Common myeloid progenitor, CD34-positive (primary cell): ENCODE measurements around the gene DCAF11.
A peak's percentile ranks its signal among the peaks of the same experiment; 100 is the strongest.
"Not testable (repeated sequence)": the region's sequence is repeated elsewhere in the genome, so short reads cannot be mapped to it uniquely, and the experiment has no call there.

Source experiments
- CTCF ChIA-PET: fragments of 350-600 bp; sonication (Branson Sonifier 250); formaldehyde crosslinking; loops from one replicate; lab custom pipeline; 2021; ENCODE audit warnings: antibody characterized with exemption; lab: Charles Lee
- POLR2A ChIA-PET: fragments of 350-600 bp; sonication (Branson Sonifier 250); formaldehyde crosslinking; loops from one replicate; lab custom pipeline; 2021; ENCODE audit warnings: antibody characterized with exemption; lab: Charles Lee
- DNase-seq, 3 donors: peaks; one replicate each; pipeline versions ENCODE4 v3.0.0 to v3.0.0-alpha.2; 2013
- H3K27ac ChIP-seq, 2 experiments: 1 replicate in 1 of 2; 2 replicates in 1 of 2; pipeline ENCODE4 v1.7.0; 2013; ENCODE audit warnings: inconsistent platforms in 2 of 2, low read length in 2 of 2, mild to moderate bottlenecking in 2 of 2, low read depth in 1 of 2, moderate library complexity in 1 of 2; ENCODE audit not compliant: severe bottlenecking in 2 of 2, insufficient read depth in 1 of 2, poor library complexity in 1 of 2
- H3K27me3 ChIP-seq, 5 experiments: replicated peaks in 2 of 5; 1 replicate in 3 of 5; 2 replicates in 2 of 5; pipeline versions ENCODE4 v1.6.1 to v1.7.0; 2013; ENCODE audit warnings: low read length in 4 of 5, mild to moderate bottlenecking in 2 of 5, moderate library complexity in 2 of 5, inconsistent platforms in 1 of 5; ENCODE audit not compliant: insufficient read depth in 5 of 5, control insufficient read depth in 4 of 5
- H3K36me3 ChIP-seq, 4 experiments: 1 replicate in 2 of 4; 2 replicates in 2 of 4; pipeline versions ENCODE4 v1.6.1 to v1.7.0; 2013; ENCODE audit warnings: low read length in 3 of 4, control low read depth in 1 of 4, mild to moderate bottlenecking in 1 of 4; ENCODE audit not compliant: control insufficient read depth in 4 of 4, insufficient read depth in 4 of 4
- H3K4me1 ChIP-seq, 4 experiments: 1 replicate in 3 of 4; 2 replicates in 1 of 4; pipeline versions ENCODE4 v1.6.1 to v1.7.1; 2013; ENCODE audit warnings: low read length in 3 of 4, mild to moderate bottlenecking in 3 of 4, control low read depth in 1 of 4, inconsistent platforms in 1 of 4, moderate library complexity in 1 of 4; ENCODE audit not compliant: control insufficient read depth in 4 of 4, insufficient read depth in 4 of 4; ENCODE audit errors: control extremely low read depth in 1 of 4
- H3K4me3 ChIP-seq, 7 experiments: 1 replicate in 4 of 7; 2 replicates in 3 of 7; pipeline versions ENCODE4 v1.5.1 to v1.7.0; 2013; ENCODE audit warnings: mild to moderate bottlenecking in 7 of 7, low read length in 6 of 7, moderate library complexity in 6 of 7, inconsistent platforms in 2 of 7, low read depth in 2 of 7, control low read depth in 1 of 7; ENCODE audit not compliant: insufficient read depth in 4 of 7, control insufficient read depth in 1 of 7; ENCODE audit errors: extremely low read depth in 1 of 7
- H3K9me3 ChIP-seq, 5 experiments: 1 replicate in 4 of 5; 2 replicates in 1 of 5; pipeline versions ENCODE4 v1.6.1 to v1.7.1; 2013; ENCODE audit warnings: low read length in 4 of 5, mild to moderate bottlenecking in 2 of 5, inconsistent platforms in 1 of 5, low read depth in 1 of 5, moderate library complexity in 1 of 5; ENCODE audit not compliant: control insufficient read depth in 4 of 5, insufficient read depth in 2 of 5; ENCODE audit errors: control extremely low read depth in 1 of 5
- WGBS: methylation state at CpG from one replicate; pipeline ENCODE4 v1.1.5; 2013; ENCODE audit not compliant: insufficient coverage; 5-methylcytosine and 5-hydroxymethylcytosine counted together

The DCAF11 gene

GRCh38 chr14:24102357-24103048, 12.1 kb upstream of the DCAF11 start:
- H3K36me3 ChIP-seq = peaks cover 0 to 64% (median 34%) of the 10 kb centered on the region in 4 experiments
- ChIA-PET POLR2A (interaction anchor here (0.6 kb wide), 1 partner anchor 136 kb away, joined by 4 read pairs; no protein-coding TSS in a partner anchor), CTCF (interaction anchor here (0.8 to 11.6 kb wide), 3 partner anchors 11 to 60 kb away, joined by 3 to 188 read pairs (median 7); no protein-coding TSS in a partner anchor)
- H3K27ac ChIP-seq = no peak overlapping the region
- DNase-seq = no peak
- H3K27me3 ChIP-seq = no peaks in the 10 kb centered on the region
- H3K4me3 ChIP-seq = no peak overlapping the region
- peaks cover 0 to 5% (median 0%) of the 10 kb centered on the region in 4 experiments for H3K4me1 ChIP-seq
- peaks cover 0 to 5% (median 0%) of the 10 kb centered on the region in 5 experiments for H3K9me3 ChIP-seq
- WGBS = 94% methylated on average over 6 of the region's 7 CpGs

GRCh38 chr14:24103451-24103850, 11.1 kb upstream of the DCAF11 start:
- DNase-seq = no peak
- H3K4me3 ChIP-seq = no peak overlapping the region
- H3K27ac ChIP-seq = no peak overlapping the region
- ChIA-PET POLR2A (no interaction called here), CTCF (interaction anchor here (1.1 to 11.6 kb wide), 3 partner anchors 12 to 60 kb away, joined by 3 to 188 read pairs (median 33); no protein-coding TSS in a partner anchor)
- peaks cover 0 to 5% (median 0%) of the 10 kb centered on the region in 5 experiments for H3K9me3 ChIP-seq
- no peaks in the 10 kb centered on the region for H3K27me3 ChIP-seq
- peaks cover 0 to 55% (median 30%) of the 10 kb centered on the region in 4 experiments for H3K36me3 ChIP-seq
- 92% methylated on average over 13 of the region's 13 CpGs for WGBS
- peaks cover 0 to 7% (median under 1%) of the 10 kb centered on the region in 4 experiments for H3K4me1 ChIP-seq

GRCh38 chr14:24105609-24106239, 8.9 kb upstream of the DCAF11 start:
- not testable (repeated sequence) for H3K27ac ChIP-seq, H3K9me3 ChIP-seq, H3K27me3 ChIP-seq, H3K4me3 ChIP-seq, DNase-seq
- ChIA-PET CTCF (interaction anchor here (1.1 to 11.6 kb wide), 6 partner anchors 9 to 47 kb away, joined by 3 to 188 read pairs (median 32); partner anchors contain the start of gene PCK2), POLR2A (interaction anchor here (1.2 to 1.7 kb wide), 2 partner anchors 11 to 15 kb away, joined by 4 to 5 read pairs; partner anchors contain the start of gene PCK2)
- Histone ChIP-seq H3K36me3 (peaks cover 0 to 33% (median 16%) of the 10 kb centered on the region in 4 experiments), H3K4me1 (peaks cover 3 to 13% (median 6%) of the 10 kb centered on the region in 4 experiments)
- 97% methylated on average over 7 of the region's 8 CpGs for WGBS

GRCh38 chr14:24106672-24107271, 7.8 kb upstream of the DCAF11 start:
- no peak overlapping the region for H3K4me3 ChIP-seq
- POLR2A ChIA-PET = interaction anchor here (1.7 kb wide), 1 partner anchor 16 kb away, joined by 4 read pairs; no protein-coding TSS in a partner anchor

GRCh38 chr14:24108336-24108874, 6.2 kb upstream of the DCAF11 start:
- peaks cover 0 to 12% (median 8%) of the 10 kb centered on the region in 4 experiments for H3K36me3 ChIP-seq
- H3K4me3 ChIP-seq = peak overlapping the region in 1 of 7 experiments; percentile 38
- H3K4me1 ChIP-seq = peaks cover 3 to 20% (median 9%) of the 10 kb centered on the region in 4 experiments
- ChIA-PET POLR2A (interaction anchor here (0.8 to 2.0 kb wide), 4 partner anchors 14 to 38 kb away, joined by 3 to 12 read pairs (median 3); partner anchors contain the start of genes PCK2 and PSME2), CTCF (interaction anchor here (0.5 to 11.6 kb wide), 28 partner anchors 9 to 539 kb away, joined by 3 to 188 read pairs (median 4); partner anchors contain the start of genes CARMIL3, IRF9, PCK2 and PSME1)
- no peaks in the 10 kb centered on the region for H3K27me3 ChIP-seq
- DNase-seq = no peak
- peaks cover 0 to 5% (median 0%) of the 10 kb centered on the region in 5 experiments for H3K9me3 ChIP-seq
- 47% methylated on average over 5 of the region's 5 CpGs for WGBS
- peak overlapping the region in 1 of 2 experiments; percentile 17 for H3K27ac ChIP-seq

More at GRCh38 chr14:24106672-24107271, 7.8 kb upstream of the DCAF11 start:
- H3K27ac ChIP-seq = no peak overlapping the region
- peaks cover 3 to 17% (median 6%) of the 10 kb centered on the region in 4 experiments for H3K4me1 ChIP-seq
- H3K9me3 ChIP-seq = peaks cover 0 to 5% (median 0%) of the 10 kb centered on the region in 5 experiments
- no peaks in the 10 kb centered on the region for H3K27me3 ChIP-seq
- CTCF ChIA-PET = interaction anchor here (1.0 to 11.6 kb wide), 11 partner anchors 10 to 92 kb away, joined by 3 to 188 read pairs (median 7); partner anchors contain the start of genes IRF9 and PCK2
- DNase-seq = no peak
- 100% methylated on average over 1 of the region's 4 CpGs for WGBS
- H3K36me3 ChIP-seq = peaks cover 0 to 24% (median 13%) of the 10 kb centered on the region in 4 experiments

- peaks cover 0 to under 1% (median 0%) of the 10 kb centered on the region in 5 experiments for H3K9me3 ChIP-seq
- no peak for DNase-seq
- H3K4me3 ChIP-seq = no peak overlapping the region
- peaks cover 0 to 1% (median 0%) of the 10 kb centered on the region in 4 experiments for H3K36me3 ChIP-seq
- no peaks in the 10 kb centered on the region for H3K27me3 ChIP-seq
- ChIA-PET POLR2A (no interaction called here), CTCF (interaction anchor here (0.6 to 11.6 kb wide), 21 partner anchors 9 to 805 kb away, joined by 3 to 188 read pairs (median 4); partner anchors contain the start of genes CARMIL3, CHMP4A, EMC9 and FITM1)
- H3K27ac ChIP-seq = no peak overlapping the region
- WGBS = 95% methylated on average over 6 of the region's 9 CpGs
- H3K4me1 ChIP-seq = peaks cover 3 to 28% (median 12%) of the 10 kb centered on the region in 4 experiments
Observed at GRCh38 chr14:24110060-24110459, 4.5 kb upstream of the DCAF11 start.
